Breast epithelium (tissue), 4 donors: ENCODE results near the gene MYL12A. TPM values are rescaled to one million over a fixed set of nuclear protein-coding genes. Genes with fewer than 3 reads are reported as not detected.

Source experiments
- DNase-seq, 2 donors: peaks; one replicate each; pipeline ENCODE4 v3.0.0-alpha.2; 2019; ENCODE audit warnings: low spot score in 2 of 2
- H3K27ac ChIP-seq, 2 donors: fragments of 200-600 bp; sonication (generic) in 1 of 2; one replicate each; pipeline ENCODE4 v1.5.1; 2016 to 2019; ENCODE audit warnings: mild to moderate bottlenecking in 1 of 2
- H3K27me3 ChIP-seq, 2 donors: fragments of 200-600 bp; sonication (generic) in 1 of 2; one replicate each; pipeline versions ENCODE4 v1.5.1 to v1.6.0; 2017 to 2019; ENCODE audit warnings: control low read depth in 1 of 2, mild to moderate bottlenecking in 1 of 2
- H3K36me3 ChIP-seq: fragments of 200-600 bp; one replicate; pipeline ENCODE4 v1.5.1; 2019
- H3K4me1 ChIP-seq, 2 donors: fragments of 200-600 bp; sonication (generic); one replicate each; pipeline ENCODE4 v1.5.1; 2016 to 2019; ENCODE audit warnings: control low read depth in 1 of 2
- H3K4me3 ChIP-seq, 3 donors: fragments of 200-600 bp; sonication (generic); 1 replicate in 2 of 3; 2 replicates in 1 of 3; pipeline ENCODE4 v1.5.1; 2016 to 2019; ENCODE audit warnings: mild to moderate bottlenecking in 3 of 3, moderate library complexity in 2 of 3
- H3K9me3 ChIP-seq, 2 donors: fragments of 200-600 bp; sonication (generic) in 1 of 2; one replicate each; pipeline ENCODE4 v1.5.1; 2016 to 2019; ENCODE audit warnings: control low read depth in 1 of 2
- CTCF ChIP-seq, 3 donors: fragments of 450-650 bp; IDR thresholded peaks; one replicate each; pipeline ENCODE4 v1.5.1; 2016 to 2017; ENCODE audit warnings: antibody characterized with exemption in 3 of 3, mild to moderate bottlenecking in 3 of 3, moderate library complexity in 3 of 3
- POLR2A ChIP-seq: fragments of 450-650 bp; IDR thresholded peaks from one replicate; pipeline ENCODE4 v1.6.1; 2016; ENCODE audit warnings: antibody characterized with exemption, mild to moderate bottlenecking, moderate library complexity
- POLR2AphosphoS5 ChIP-seq, 3 donors: sonication (generic); formaldehyde crosslinking; IDR thresholded peaks; one replicate each; pipeline ENCODE4 v1.6.1; 2017; ENCODE audit warnings: antibody characterized with exemption in 3 of 3
- intact Hi-C: fragments of 100-400 bp; cut with DNase I; formaldehyde crosslinking; loops from one replicate; pipeline ENCODE4 v1.15.1; 2023; ENCODE audit warnings: low total_unique reads
- total RNA-seq, 3 donors: library from RNA; depleted of rRNA; stranded (reverse); fragments of >200 nt; gene quantifications; one replicate each; pipeline ENCODE4 v1.1.0, GENCODE V29; 2016

Gene MYL12A
- total RNA-seq, 3 donors from 2014 or later, result 403 to 495 (median 444) TPM

- no peaks in the 10 kb centered on the region for H3K36me3 ChIP-seq
- DNase-seq, result no peak
- no peaks in the 10 kb centered on the region for H3K27me3 ChIP-seq
- intact Hi-C loops, result no loop called here
- TF ChIP-seq POLR2A (no peak), POLR2AphosphoS5 (IDR thresholded peaks at IDR 0.05) (no peak), CTCF (IDR thresholded peaks at IDR 0.05) (no peak)
- H3K27ac ChIP-seq, result no peak overlapping the region
- no peaks in the 10 kb centered on the region for H3K4me1 ChIP-seq
- H3K9me3 ChIP-seq, result no peaks in the 10 kb centered on the region
- H3K4me3 ChIP-seq, result no peak overlapping the region
Observed at GRCh38 chr18:3235846-3236245, 11.8 kb upstream of the MYL12A start.

GRCh38 chr18:3236470-3236869 lies 11.1 kb upstream of the MYL12A start:
- H3K9me3 ChIP-seq, result no peaks in the 10 kb centered on the region

GRCh38 chr18:3238742-3239141 lies 8.9 kb upstream of the MYL12A start:
- H3K27ac ChIP-seq, result no peak overlapping the region
- H3K4me1 ChIP-seq, result no peaks in the 10 kb centered on the region
- intact Hi-C loops, result no loop called here
- H3K27me3 ChIP-seq, result no peaks in the 10 kb centered on the region
- no peaks in the 10 kb centered on the region for H3K36me3 ChIP-seq
- no peak overlapping the region for H3K4me3 ChIP-seq
- DNase-seq, result no peak
- no peaks in the 10 kb centered on the region for H3K9me3 ChIP-seq
- no peak for TF ChIP-seq POLR2A
- no peak for TF ChIP-seq CTCF (IDR thresholded peaks at IDR 0.05)
- no peak for TF ChIP-seq POLR2AphosphoS5 (IDR thresholded peaks at IDR 0.05)

More at GRCh38 chr18:3236470-3236869, 11.1 kb upstream of the MYL12A start:
- Histone ChIP-seq H3K27me3 (no peaks in the 10 kb centered on the region), H3K36me3 (no peaks in the 10 kb centered on the region), H3K27ac (no peak overlapping the region), H3K4me1 (no peaks in the 10 kb centered on the region), H3K4me3 (no peak overlapping the region)
- intact Hi-C loops, result no loop called here
- no peak for DNase-seq
- TF ChIP-seq CTCF (IDR thresholded peaks at IDR 0.05) (no peak), POLR2A (no peak), POLR2AphosphoS5 (IDR thresholded peaks at IDR 0.05) (no peak)

- TF ChIP-seq POLR2A (no peak), CTCF (IDR thresholded peaks at IDR 0.05) (no peak), POLR2AphosphoS5 (IDR thresholded peaks at IDR 0.05) (no peak)
- DNase-seq, result no peak
- intact Hi-C loops, result no loop called here
- Histone ChIP-seq H3K36me3 (no peaks in the 10 kb centered on the region), H3K27me3 (no peaks in the 10 kb centered on the region), H3K9me3 (no peaks in the 10 kb centered on the region), H3K4me1 (peaks cover 0 to under 1% of the 10 kb centered on the region in 2 donors), H3K27ac (peak overlapping the region; percentile 99 to 100), H3K4me3 (peak overlapping the region; percentile 94 to 99 (median 98))
Observed at GRCh38 chr18:3245185-3245564, 2.4 kb upstream of the MYL12A start.

GRCh38 chr18:3245853-3246634 lies 1.6 kb upstream of the MYL12A start:
- Histone ChIP-seq H3K4me3 (peak overlapping the region; percentile 94 to 99 (median 98)), H3K27me3 (no peaks in the 10 kb centered on the region), H3K9me3 (no peaks in the 10 kb centered on the region), H3K36me3 (no peaks in the 10 kb centered on the region), H3K4me1 (peaks cover 0 to 5% of the 10 kb centered on the region in 2 donors), H3K27ac (peak overlapping the region; percentile 99 to 100)
- intact Hi-C loops, result no loop called here
- TF ChIP-seq CTCF (IDR thresholded peaks at IDR 0.05), result peak; percentile 85 to 97 (median 95)
- TF ChIP-seq POLR2AphosphoS5 (IDR thresholded peaks at IDR 0.05), result peak; percentile 71 to 85 (median 74)
- TF ChIP-seq POLR2A, result peak; percentile 19
- peak; percentile 86 to 87 for DNase-seq
